Duodenal mucosa (tissue), 2 donors: ENCODE results near the gene DERL2.

Source experiments
- H3K27ac ChIP-seq: one replicate; pipeline ENCODE4 v1.7.0; 2013; ENCODE audit warnings: low read depth, low read length
- H3K27me3 ChIP-seq, 2 donors: one replicate each; pipeline ENCODE4 v1.7.0; 2013; ENCODE audit warnings: low read length in 2 of 2, control low read depth in 1 of 2; ENCODE audit not compliant: insufficient read depth in 2 of 2, control insufficient read depth in 1 of 2
- H3K36me3 ChIP-seq, 2 donors: one replicate each; pipeline ENCODE4 v1.7.0; 2013; ENCODE audit warnings: low read length in 2 of 2, control low read depth in 1 of 2; ENCODE audit not compliant: insufficient read depth in 2 of 2, control insufficient read depth in 1 of 2
- H3K4me1 ChIP-seq, 2 donors: one replicate each; pipeline ENCODE4 v1.7.0; 2013; ENCODE audit warnings: low read length in 2 of 2, control low read depth in 1 of 2; ENCODE audit not compliant: insufficient read depth in 2 of 2, control insufficient read depth in 1 of 2
- H3K4me3 ChIP-seq, 2 donors: one replicate each; pipeline ENCODE4 v1.7.0; 2013; ENCODE audit warnings: low read length in 2 of 2, low read depth in 1 of 2
- H3K9ac ChIP-seq, 2 donors: one replicate each; pipeline ENCODE4 v1.7.0; 2013; ENCODE audit warnings: low read length in 2 of 2, low read depth in 1 of 2
- H3K9me3 ChIP-seq, 2 donors: one replicate each; pipeline ENCODE4 v1.7.0; 2013; ENCODE audit warnings: low read length in 2 of 2, control low read depth in 1 of 2; ENCODE audit not compliant: control insufficient read depth in 1 of 2

DERL2 gene

GRCh38 chr17:5478992-5479391 is 7.0 kb downstream of the DERL2 start:
- no peaks in the 10 kb centered on the region for H3K27me3 ChIP-seq
- H3K27ac ChIP-seq: no peak overlapping the region
- no peak overlapping the region for H3K4me3 ChIP-seq
- H3K36me3 ChIP-seq: peaks cover 51 to 87% of the 10 kb centered on the region in 2 donors
- H3K9me3 ChIP-seq: no peaks in the 10 kb centered on the region
- H3K4me1 ChIP-seq: no peaks in the 10 kb centered on the region
- H3K9ac ChIP-seq: no peak overlapping the region

GRCh38 chr17:5473906-5474305 is 12.1 kb downstream of the DERL2 start:
- H3K4me1 ChIP-seq: no peaks in the 10 kb centered on the region
- H3K27me3 ChIP-seq: no peaks in the 10 kb centered on the region
- no peak overlapping the region for H3K4me3 ChIP-seq
- H3K9ac ChIP-seq: no peak overlapping the region
- no peaks in the 10 kb centered on the region for H3K9me3 ChIP-seq
- H3K36me3 ChIP-seq: peaks cover 47 to 57% of the 10 kb centered on the region in 2 donors
- H3K27ac ChIP-seq: no peak overlapping the region

DNA sequence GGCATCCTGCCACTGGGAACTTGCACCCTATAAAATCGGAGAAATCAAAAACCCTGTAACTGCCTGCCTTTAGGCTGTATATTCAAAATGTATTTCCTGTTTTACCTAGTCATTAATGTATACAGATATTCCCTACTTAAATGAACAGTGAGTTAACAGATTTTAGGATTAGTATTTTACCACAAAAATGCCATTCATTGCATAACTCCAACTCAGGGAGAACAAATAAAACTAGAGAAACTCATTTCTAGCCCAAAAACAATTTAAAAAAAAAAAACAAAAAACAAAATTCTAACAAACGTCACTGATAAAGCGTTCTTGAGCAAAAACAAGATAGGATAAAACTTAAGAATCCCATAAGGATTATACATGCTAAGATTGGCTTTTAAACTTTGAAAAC is 13.5 kb downstream of the DERL2 start:
- H3K4me3 ChIP-seq: no peak overlapping the region
- H3K9me3 ChIP-seq: no peaks in the 10 kb centered on the region
- peaks cover 2 to 9% of the 10 kb centered on the region in 2 donors for H3K4me1 ChIP-seq
- H3K36me3 ChIP-seq: peaks cover 36 to 44% of the 10 kb centered on the region in 2 donors
- no peak overlapping the region for H3K9ac ChIP-seq
- H3K27ac ChIP-seq: no peak overlapping the region
- no peaks in the 10 kb centered on the region for H3K27me3 ChIP-seq

DNA sequence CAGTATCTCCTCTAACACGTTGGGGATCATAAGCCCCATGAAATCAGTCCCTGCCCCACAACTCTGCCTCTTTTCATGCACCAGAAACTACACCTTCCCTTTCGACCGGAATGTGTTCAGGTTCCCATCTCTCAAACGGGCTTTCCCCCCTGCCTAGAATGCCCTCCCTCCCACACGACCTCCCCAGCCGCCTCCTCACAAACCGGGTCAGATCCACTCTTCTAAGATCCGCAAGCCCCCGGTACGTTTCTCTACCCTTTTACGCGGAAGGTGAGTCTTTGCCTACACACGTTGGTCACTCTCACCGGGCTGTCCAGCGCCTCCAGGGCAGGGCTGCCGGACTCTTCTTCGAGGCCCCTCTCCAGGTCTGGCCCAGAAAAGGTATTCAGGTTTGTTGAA is 17.9 kb downstream of the DERL2 start:
- H3K9me3 ChIP-seq: no peaks in the 10 kb centered on the region
- H3K27me3 ChIP-seq: no peaks in the 10 kb centered on the region
- H3K4me1 ChIP-seq: peaks cover 8 to 13% of the 10 kb centered on the region in 2 donors
- H3K27ac ChIP-seq: no peak overlapping the region
- H3K9ac ChIP-seq: peak overlapping the region; percentile 78 to 81
- peak overlapping the region; percentile 93 to 94 for H3K4me3 ChIP-seq
- peaks cover 9 to 10% of the 10 kb centered on the region in 2 donors for H3K36me3 ChIP-seq

- Histone ChIP-seq H3K27ac (no peak overlapping the region), H3K9me3 (no peaks in the 10 kb centered on the region), H3K36me3 (peaks cover 6 to 8% of the 10 kb centered on the region in 2 donors), H3K27me3 (no peaks in the 10 kb centered on the region), H3K4me3 (peak overlapping the region; percentile 93 to 94), H3K4me1 (peaks cover 8 to 13% of the 10 kb centered on the region in 2 donors), H3K9ac (peak overlapping the region; percentile 78 to 81)
Measured at GRCh38 chr17:5467416-5467815, 18.6 kb downstream of the DERL2 start.

DNA sequence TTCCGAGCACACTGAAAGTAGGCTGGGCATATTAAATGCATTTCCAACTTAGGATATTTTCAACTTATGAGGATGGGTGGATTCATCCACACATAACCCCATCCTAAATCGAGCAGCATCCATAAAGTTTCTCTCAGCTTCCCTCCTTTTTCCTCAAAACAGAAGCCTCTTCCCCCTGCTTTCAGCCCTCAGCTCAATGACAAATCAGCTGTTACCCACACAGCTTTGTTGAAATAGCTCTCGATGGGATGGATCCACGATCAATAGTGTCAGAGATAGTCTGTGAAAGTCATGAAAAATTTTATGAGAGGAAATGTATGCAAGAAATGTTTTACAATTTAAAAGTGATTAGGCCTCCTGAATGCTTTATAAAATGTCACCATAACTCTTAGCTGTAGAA is 19.7 kb downstream of the DERL2 start:
- H3K36me3 ChIP-seq: no peaks in the 10 kb centered on the region
- no peak overlapping the region for H3K9ac ChIP-seq
- H3K27me3 ChIP-seq: no peaks in the 10 kb centered on the region
- no peak overlapping the region for H3K27ac ChIP-seq
- H3K4me3 ChIP-seq: no peak overlapping the region
- H3K4me1 ChIP-seq: peaks cover 8 to 13% of the 10 kb centered on the region in 2 donors
- H3K9me3 ChIP-seq: no peaks in the 10 kb centered on the region

GRCh38 chr17:5464717-5465507 is 21.1 kb downstream of the DERL2 start:
- Histone ChIP-seq H3K9ac (no peak overlapping the region), H3K4me3 (no peak overlapping the region), H3K9me3 (no peaks in the 10 kb centered on the region), H3K4me1 (peaks cover 8 to 13% of the 10 kb centered on the region in 2 donors), H3K36me3 (peaks cover 0 to 11% of the 10 kb centered on the region in 2 donors), H3K27ac (no peak overlapping the region), H3K27me3 (no peaks in the 10 kb centered on the region)

DNA sequence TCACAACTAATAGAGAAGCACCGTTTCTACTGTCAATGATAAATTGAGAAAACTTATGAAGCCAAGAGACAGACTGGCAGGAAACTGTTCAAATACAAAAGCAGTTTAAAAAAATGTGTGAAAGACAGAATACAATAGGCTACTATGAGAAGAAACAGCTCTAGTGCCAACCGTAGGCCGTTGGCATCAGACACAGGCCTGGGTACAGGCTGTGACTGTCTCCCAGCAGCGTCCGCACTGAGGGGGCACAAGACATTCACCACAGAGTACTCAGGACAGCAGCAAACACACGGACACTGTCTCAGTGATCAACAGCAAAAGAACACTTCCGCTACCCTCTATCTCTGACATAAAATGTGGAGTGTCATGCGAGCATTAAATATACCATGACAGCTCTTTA is 39.2 kb downstream of the DERL2 start:
- H3K4me3 ChIP-seq: no peak overlapping the region
- no peak overlapping the region for H3K27ac ChIP-seq
- no peaks in the 10 kb centered on the region for H3K27me3 ChIP-seq
- peaks cover 24 to 71% of the 10 kb centered on the region in 2 donors for H3K36me3 ChIP-seq
- H3K9me3 ChIP-seq: no peaks in the 10 kb centered on the region
- no peaks in the 10 kb centered on the region for H3K4me1 ChIP-seq
- no peak overlapping the region for H3K9ac ChIP-seq

DNA sequence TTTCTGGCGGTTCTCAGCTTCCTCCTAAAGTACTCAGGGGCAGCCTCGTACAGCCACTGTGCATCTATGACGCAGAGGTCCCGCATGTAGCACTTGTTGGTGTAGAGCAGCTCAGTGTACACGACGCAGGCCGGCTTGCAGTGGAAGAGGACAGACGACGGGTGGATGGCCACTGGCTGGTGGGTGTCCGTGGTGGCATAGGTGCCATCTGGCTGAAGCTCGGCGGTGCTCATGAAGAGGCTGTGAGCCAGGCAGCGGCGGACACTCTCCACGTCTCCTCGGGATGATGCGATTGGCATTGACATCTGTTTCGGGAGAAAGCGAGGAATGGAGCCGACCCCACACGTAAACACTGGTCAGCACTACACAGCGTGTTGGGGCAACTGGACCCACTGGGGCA is 41.8 kb downstream of the DERL2 start:
- Histone ChIP-seq H3K27me3 (no peaks in the 10 kb centered on the region), H3K36me3 (peaks cover 24 to 55% of the 10 kb centered on the region in 2 donors), H3K4me1 (peaks cover 5% of the 10 kb centered on the region in 2 donors), H3K4me3 (no peak overlapping the region), H3K27ac (no peak overlapping the region), H3K9me3 (no peaks in the 10 kb centered on the region), H3K9ac (no peak overlapping the region)

GRCh38 chr17:5443728-5444127 is 42.2 kb downstream of the DERL2 start:
- Histone ChIP-seq H3K9me3 (no peaks in the 10 kb centered on the region), H3K9ac (no peak overlapping the region), H3K36me3 (peaks cover 24 to 52% of the 10 kb centered on the region in 2 donors), H3K27ac (no peak overlapping the region), H3K4me3 (no peak overlapping the region), H3K27me3 (no peaks in the 10 kb centered on the region), H3K4me1 (peaks cover 5% of the 10 kb centered on the region in 2 donors)
